DND-41 (cell line): ENCODE results near the gene KIRREL3.

Experiments
- ATAC-seq: fragments of 200-7000 bp; cut with Tn5 transposase; 3 replicates; pipeline ENCODE4 v1.9.1; 2021; ENCODE audit warnings: low read depth; ENCODE audit not compliant: insufficient read depth
- DNase-seq: peaks from one replicate; pipeline ENCODE4 v3.0.0-alpha.2; 2020
- H2AFZ ChIP-seq: 2 replicates; pipeline ENCODE4 v1.6.0; 2012; ENCODE audit warnings: low read depth, low read length
- H3K27ac ChIP-seq: 2 replicates; pipeline ENCODE4 v1.5.1; 2012; ENCODE audit warnings: low read length, inconsistent platforms
- H3K27me3 ChIP-seq: fragments of 200-600 bp; sonication (generic); 2 replicates; pipeline ENCODE4 v1.6.0; 2012; ENCODE audit warnings: low read length, mild to moderate bottlenecking, inconsistent platforms; ENCODE audit not compliant: insufficient read depth, poor library complexity
- H3K36me3 ChIP-seq: 2 replicates; pipeline ENCODE4 v1.5.1; 2012; ENCODE audit warnings: low read length, inconsistent platforms; ENCODE audit not compliant: insufficient read depth
- H3K4me1 ChIP-seq: 2 replicates; pipeline ENCODE4 v1.5.1; 2012; ENCODE audit warnings: mild to moderate bottlenecking, low read length; ENCODE audit not compliant: insufficient read depth
- H3K4me2 ChIP-seq: 2 replicates; pipeline ENCODE4 v1.6.0; 2012; ENCODE audit warnings: mild to moderate bottlenecking, moderate library complexity, low read length, inconsistent platforms; ENCODE audit not compliant: insufficient read depth
- H3K4me3 ChIP-seq, 2 experiments: fragments of 200-600 bp in 1 of 2; shearing (Covaris generic) in 1 of 2; 2 replicates each; pipeline ENCODE4 v1.5.1; 2012 to 2016; ENCODE audit warnings: inconsistent platforms in 2 of 2, low read length in 2 of 2, mild to moderate bottlenecking in 2 of 2, low read depth in 1 of 2, moderate library complexity in 1 of 2
- H3K79me2 ChIP-seq: 2 replicates; pipeline ENCODE4 v1.6.0; 2012; ENCODE audit warnings: low read length, inconsistent platforms; ENCODE audit not compliant: insufficient read depth
- H3K9ac ChIP-seq: 2 replicates; pipeline ENCODE4 v1.6.0; 2012; ENCODE audit warnings: low read depth, mild to moderate bottlenecking, inconsistent platforms, low read length, moderate library complexity
- H3K9me3 ChIP-seq: 2 replicates; pipeline ENCODE4 v1.5.1; 2012; ENCODE audit warnings: low read length, moderate library complexity, mild to moderate bottlenecking, inconsistent platforms; ENCODE audit not compliant: insufficient read depth, severe bottlenecking
- H4K20me1 ChIP-seq: 2 replicates; pipeline ENCODE4 v1.6.0; 2012; ENCODE audit warnings: low read length; ENCODE audit not compliant: insufficient read depth
- EZH2 ChIP-seq: IDR thresholded peaks from 3 replicates; pipeline ENCODE4 v1.6.1; 2012; ENCODE audit warnings: borderline replicate concordance, low read depth, mild to moderate bottlenecking, moderate library complexity, low read length, inconsistent platforms; ENCODE audit not compliant: severe bottlenecking
- TF ChIP-seq, protein P1 (sequence below): IDR thresholded peaks from 2 replicates; pipeline ENCODE4 v1.5.1; 2012; ENCODE audit warnings: borderline replicate concordance, low read length, moderate library complexity, mild to moderate bottlenecking; ENCODE audit not compliant: poor library complexity, severe bottlenecking; ENCODE audit errors: extremely low read depth

Gene KIRREL3

GRCh38 chr11:126456783-126457542 lies 543.6 kb downstream of the KIRREL3 start:
- no peak for ATAC-seq
- no peak overlapping the region for H3K4me3 ChIP-seq
- no peaks in the 10 kb centered on the region for H3K4me1 ChIP-seq
- no peaks in the 10 kb centered on the region for H3K36me3 ChIP-seq
- DNase-seq: no peak
- H2AFZ ChIP-seq: no peak overlapping the region
- H3K9me3 ChIP-seq: no peaks in the 10 kb centered on the region
- 0 out of 2 replicates have a peak, but pooled peaks cover 7% of the 10 kb centered on the region for H4K20me1 ChIP-seq
- no peaks in the 10 kb centered on the region for H3K79me2 ChIP-seq
- H3K4me2 ChIP-seq: no peak overlapping the region
- no peak overlapping the region for H3K9ac ChIP-seq
- TF ChIP-seq, protein P1, sequence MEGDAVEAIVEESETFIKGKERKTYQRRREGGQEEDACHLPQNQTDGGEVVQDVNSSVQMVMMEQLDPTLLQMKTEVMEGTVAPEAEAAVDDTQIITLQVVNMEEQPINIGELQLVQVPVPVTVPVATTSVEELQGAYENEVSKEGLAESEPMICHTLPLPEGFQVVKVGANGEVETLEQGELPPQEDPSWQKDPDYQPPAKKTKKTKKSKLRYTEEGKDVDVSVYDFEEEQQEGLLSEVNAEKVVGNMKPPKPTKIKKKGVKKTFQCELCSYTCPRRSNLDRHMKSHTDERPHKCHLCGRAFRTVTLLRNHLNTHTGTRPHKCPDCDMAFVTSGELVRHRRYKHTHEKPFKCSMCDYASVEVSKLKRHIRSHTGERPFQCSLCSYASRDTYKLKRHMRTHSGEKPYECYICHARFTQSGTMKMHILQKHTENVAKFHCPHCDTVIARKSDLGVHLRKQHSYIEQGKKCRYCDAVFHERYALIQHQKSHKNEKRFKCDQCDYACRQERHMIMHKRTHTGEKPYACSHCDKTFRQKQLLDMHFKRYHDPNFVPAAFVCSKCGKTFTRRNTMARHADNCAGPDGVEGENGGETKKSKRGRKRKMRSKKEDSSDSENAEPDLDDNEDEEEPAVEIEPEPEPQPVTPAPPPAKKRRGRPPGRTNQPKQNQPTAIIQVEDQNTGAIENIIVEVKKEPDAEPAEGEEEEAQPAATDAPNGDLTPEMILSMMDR: no peak
- TF ChIP-seq EZH2: no peak
- no peak overlapping the region for H3K27ac ChIP-seq
- H3K27me3 ChIP-seq: peaks cover 4% of the 10 kb centered on the region

- H3K4me1 ChIP-seq: no peaks in the 10 kb centered on the region
- peaks cover 4% of the 10 kb centered on the region for H3K9me3 ChIP-seq
- H3K36me3 ChIP-seq: no peaks in the 10 kb centered on the region
- no peak overlapping the region for H3K9ac ChIP-seq
- no peak overlapping the region for H3K4me2 ChIP-seq
- no peak for TF ChIP-seq EZH2
- TF ChIP-seq, protein P1: no peak
- no peaks in the 10 kb centered on the region for H3K79me2 ChIP-seq
- 0 out of 2 replicates have a peak, but pooled peaks cover 7% of the 10 kb centered on the region for H4K20me1 ChIP-seq
- H2AFZ ChIP-seq: no peak overlapping the region
- no peak for DNase-seq
- H3K27me3 ChIP-seq: peaks cover 4% of the 10 kb centered on the region
- H3K27ac ChIP-seq: no peak overlapping the region
- no peak overlapping the region for H3K4me3 ChIP-seq
- ATAC-seq: no peak
These were observed 544.5 kb downstream of the KIRREL3 start for GRCh38 chr11:126456089-126456488.

DNA sequence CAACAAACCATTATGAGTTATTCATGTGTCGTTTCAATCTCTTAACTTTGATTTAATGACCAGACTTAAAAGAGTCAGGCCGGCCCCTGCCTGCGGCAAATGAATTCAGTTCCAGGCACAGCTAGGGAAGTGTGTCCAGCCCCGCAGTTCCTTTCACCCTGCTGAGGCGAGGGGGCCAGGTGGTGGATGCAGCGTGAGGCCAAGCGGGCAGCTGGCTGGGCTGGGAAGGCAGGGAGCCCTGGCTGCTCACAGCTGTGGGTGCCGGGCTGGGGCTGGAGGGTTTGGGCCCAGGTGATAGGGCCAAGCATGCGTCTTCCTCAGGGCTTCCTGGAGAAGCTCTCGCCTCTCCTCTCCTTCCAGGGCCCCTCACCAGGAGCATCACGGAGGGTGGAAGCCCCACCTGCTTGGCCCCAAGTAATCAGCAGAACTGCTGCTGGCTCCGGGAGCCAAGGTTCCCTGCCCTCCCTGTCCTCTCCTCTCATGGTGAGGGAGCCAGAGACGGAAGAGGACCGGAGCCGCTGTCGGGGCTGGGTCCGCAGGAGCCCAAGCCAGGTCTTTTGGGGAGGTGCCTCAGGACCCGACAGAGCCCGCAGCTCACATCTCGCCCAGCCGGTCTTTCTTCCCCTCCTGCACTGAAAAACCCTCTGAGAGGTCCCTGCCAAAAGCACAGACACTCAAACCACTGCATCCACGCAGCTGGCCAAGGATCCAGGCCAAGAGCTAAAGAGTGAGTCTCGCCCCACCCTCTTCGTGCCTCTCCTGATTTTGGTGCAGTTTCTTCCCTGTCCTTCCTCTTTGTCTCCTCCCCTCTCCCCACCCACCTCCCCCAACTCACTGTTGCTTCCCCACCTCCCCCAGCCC lies 548.1 kb downstream of the KIRREL3 start:
- no peak overlapping the region for H3K4me2 ChIP-seq
- no peaks in the 10 kb centered on the region for H3K36me3 ChIP-seq
- H2AFZ ChIP-seq: no peak overlapping the region
- DNase-seq (no peak), ATAC-seq (no peak)
- peaks cover 13% of the 10 kb centered on the region for H3K9me3 ChIP-seq
- no peak overlapping the region for H3K9ac ChIP-seq
- no peak overlapping the region for H3K4me3 ChIP-seq
- H3K27ac ChIP-seq: no peak overlapping the region
- no peaks in the 10 kb centered on the region for H3K79me2 ChIP-seq
- H4K20me1 ChIP-seq: no peaks in the 10 kb centered on the region
- H3K4me1 ChIP-seq: no peaks in the 10 kb centered on the region
- no peaks in the 10 kb centered on the region for H3K27me3 ChIP-seq
- TF ChIP-seq EZH2: no peak
- TF ChIP-seq, protein P1: no peak
